Mesendoderm (in vitro differentiated cells): Measurements from ENCODE around the gene YTHDC2.
A peak's percentile ranks its signal among the peaks of the same experiment; 100 is the strongest.

Experiments
- DNase-seq: peaks from one replicate; pipeline ENCODE4 v3.0.0; 2013
- H2AK5ac ChIP-seq: 2 replicates; pipeline ENCODE4 v1.6.1; 2013; ENCODE audit warnings: low read length, inconsistent platforms
- H2BK120ac ChIP-seq: 2 replicates; pipeline ENCODE4 v1.6.1; 2013; ENCODE audit warnings: low read depth, mild to moderate bottlenecking, low read length, moderate library complexity, mixed read lengths
- H2BK15ac ChIP-seq: replicated peaks from 2 replicates; pipeline ENCODE4 v1.6.1; 2013; ENCODE audit warnings: low read depth, mild to moderate bottlenecking, moderate library complexity
- H2BK5ac ChIP-seq: 2 replicates; pipeline ENCODE4 v1.6.1; 2013; ENCODE audit warnings: low read length, inconsistent platforms
- H3K18ac ChIP-seq: 2 replicates; pipeline ENCODE4 v1.6.1; 2013; ENCODE audit warnings: mild to moderate bottlenecking, low read length, mixed read lengths
- H3K23ac ChIP-seq: one replicate; pipeline ENCODE4 v1.6.1; 2013; ENCODE audit warnings: low read length
- H3K27ac ChIP-seq: 2 replicates; pipeline ENCODE4 v1.5.1; 2013; ENCODE audit warnings: low read depth, mild to moderate bottlenecking, inconsistent platforms, low read length, moderate library complexity
- H3K27me3 ChIP-seq: 2 replicates; pipeline ENCODE4 v1.6.1; 2013; ENCODE audit warnings: low read length, control low read depth, mild to moderate bottlenecking, inconsistent platforms; ENCODE audit not compliant: insufficient read depth, poor library complexity
- H3K36me3 ChIP-seq: 2 replicates; pipeline ENCODE4 v1.6.1; 2013; ENCODE audit warnings: low read length, inconsistent platforms; ENCODE audit not compliant: control insufficient read depth, insufficient read depth
- H3K4ac ChIP-seq: one replicate; pipeline ENCODE4 v1.6.1; 2013; ENCODE audit warnings: low read depth, mild to moderate bottlenecking, low read length, moderate library complexity
- H3K4me1 ChIP-seq: 2 replicates; pipeline ENCODE4 v1.6.1; 2013; ENCODE audit warnings: low read depth, low read length, inconsistent platforms; ENCODE audit not compliant: control insufficient read depth
- H3K4me2 ChIP-seq: 2 replicates; pipeline ENCODE4 v1.6.1; 2013; ENCODE audit warnings: low read length
- H3K4me3 ChIP-seq: 2 replicates; pipeline ENCODE4 v1.5.1; 2013; ENCODE audit warnings: mild to moderate bottlenecking, low read length
- H3K56ac ChIP-seq: one replicate; pipeline ENCODE4 v1.6.1; 2013; ENCODE audit warnings: low read length
- H3K79me1 ChIP-seq: 2 replicates; pipeline ENCODE4 v1.6.1; 2013; ENCODE audit warnings: low read length, inconsistent platforms
- H3K79me2 ChIP-seq: 2 replicates; pipeline ENCODE4 v1.6.1; 2013; ENCODE audit warnings: mild to moderate bottlenecking, low read length; ENCODE audit not compliant: control insufficient read depth, insufficient read depth
- H3K9ac ChIP-seq: 2 replicates; pipeline ENCODE4 v1.6.1; 2013; ENCODE audit warnings: low read length, inconsistent platforms
- H4K5ac ChIP-seq: one replicate; pipeline ENCODE4 v1.6.1; 2013; ENCODE audit warnings: low read length
- H4K8ac ChIP-seq: one replicate; pipeline ENCODE4 v1.6.1; 2013; ENCODE audit warnings: low read depth, mild to moderate bottlenecking, control low read depth, low read length, moderate library complexity
- WGBS: extraction: QIAGEN DNeasy Blood & Tissue Kit; methylation state at CpG from one replicate; pipeline ENCODE4 v1.1.7; 2013; ENCODE audit warnings: low lambda C conversion rate, missing lambda C conversion rate; ENCODE audit not compliant: insufficient coverage; ENCODE audit errors: extremely low coverage; 5-methylcytosine and 5-hydroxymethylcytosine counted together

The YTHDC2 gene

GRCh38 chr5:113615708-113616107, 102.2 kb downstream of the YTHDC2 start:
- H3K9ac ChIP-seq = no peak overlapping the region
- H3K79me2 ChIP-seq = no peaks in the 10 kb centered on the region
- no peak overlapping the region for H2BK5ac ChIP-seq
- no peaks in the 10 kb centered on the region for H3K79me1 ChIP-seq
- WGBS = no CpG with 5 or more reads among the region's 2 CpGs
- no peak overlapping the region for H4K5ac ChIP-seq
- no peak overlapping the region for H3K27ac ChIP-seq
- no peak overlapping the region for H3K4me3 ChIP-seq
- no peak overlapping the region for H2BK15ac ChIP-seq
- no peaks in the 10 kb centered on the region for H3K27me3 ChIP-seq
- no peak overlapping the region for H4K8ac ChIP-seq
- no peak overlapping the region for H3K56ac ChIP-seq
- no peak overlapping the region for H3K23ac ChIP-seq
- H3K4ac ChIP-seq = no peak overlapping the region
- no peak overlapping the region for H3K18ac ChIP-seq
- H3K4me1 ChIP-seq = no peaks in the 10 kb centered on the region
- no peak overlapping the region for H3K4me2 ChIP-seq
- H3K36me3 ChIP-seq = no peaks in the 10 kb centered on the region
- no peak overlapping the region for H2BK120ac ChIP-seq
- no peak overlapping the region for H2AK5ac ChIP-seq
- peak; percentile 25 for DNase-seq

DNA sequence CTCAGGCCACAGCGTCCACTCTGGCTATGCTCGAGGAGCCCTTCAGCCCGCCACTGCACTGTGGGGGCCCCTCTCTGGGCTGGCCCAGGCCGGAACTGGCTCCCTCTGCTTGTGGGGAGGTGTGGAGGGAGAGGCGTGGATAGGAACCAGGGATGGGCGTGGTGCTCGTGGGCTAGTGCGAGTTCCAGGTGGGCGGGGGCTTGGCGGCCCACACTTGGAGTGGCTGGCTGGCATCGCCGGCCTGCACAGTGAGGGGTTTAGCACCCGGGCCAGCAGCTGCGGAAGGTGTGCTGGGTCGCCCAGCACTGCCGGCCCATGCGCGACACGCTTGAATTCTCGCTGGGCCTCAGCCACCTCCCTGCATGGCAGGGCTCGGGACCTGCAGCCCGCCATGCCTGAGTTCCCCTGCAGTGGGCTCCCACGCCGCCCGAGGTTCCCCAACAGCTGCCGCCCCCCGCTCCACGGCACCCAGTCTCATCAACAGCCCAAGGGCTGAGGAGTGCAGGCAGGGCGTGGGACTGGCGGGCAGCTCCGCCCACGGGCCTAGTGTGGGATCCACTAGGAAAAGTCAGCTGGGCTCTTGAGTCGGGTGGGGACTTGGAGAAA, 103.8 kb downstream of the YTHDC2 start:
- DNase-seq = no peak
- H4K8ac ChIP-seq = no peak overlapping the region
- H3K23ac ChIP-seq = no peak overlapping the region
- H3K79me2 ChIP-seq = no peaks in the 10 kb centered on the region
- H3K27ac ChIP-seq = no peak overlapping the region
- H3K36me3 ChIP-seq = no peaks in the 10 kb centered on the region
- H3K9ac ChIP-seq = no peak overlapping the region
- no peak overlapping the region for H3K56ac ChIP-seq
- no peak overlapping the region for H3K4ac ChIP-seq
- WGBS = no CpG with 5 or more reads among the region's 33 CpGs
- H2BK15ac ChIP-seq = no peak overlapping the region
- H2AK5ac ChIP-seq = no peak overlapping the region
- no peak overlapping the region for H2BK5ac ChIP-seq
- H2BK120ac ChIP-seq = no peak overlapping the region
- H3K4me3 ChIP-seq = no peak overlapping the region
- H3K4me2 ChIP-seq = no peak overlapping the region
- H3K27me3 ChIP-seq = no peaks in the 10 kb centered on the region
- no peaks in the 10 kb centered on the region for H3K79me1 ChIP-seq
- no peak overlapping the region for H4K5ac ChIP-seq
- H3K4me1 ChIP-seq = no peaks in the 10 kb centered on the region
- H3K18ac ChIP-seq = no peak overlapping the region

- H3K36me3 ChIP-seq = no peaks in the 10 kb centered on the region
- H3K79me2 ChIP-seq = no peaks in the 10 kb centered on the region
- no peak overlapping the region for H3K4me2 ChIP-seq
- H3K27ac ChIP-seq = no peak overlapping the region
- no peak overlapping the region for H3K18ac ChIP-seq
- H3K79me1 ChIP-seq = no peaks in the 10 kb centered on the region
- no peak overlapping the region for H2AK5ac ChIP-seq
- no peak overlapping the region for H3K9ac ChIP-seq
- no peak overlapping the region for H4K8ac ChIP-seq
- H3K4me3 ChIP-seq = no peak overlapping the region
- DNase-seq = no peak
- no peaks in the 10 kb centered on the region for H3K27me3 ChIP-seq
- H3K56ac ChIP-seq = no peak overlapping the region
- no peak overlapping the region for H2BK5ac ChIP-seq
- H3K4ac ChIP-seq = no peak overlapping the region
- no peak overlapping the region for H4K5ac ChIP-seq
- H2BK120ac ChIP-seq = no peak overlapping the region
- no peaks in the 10 kb centered on the region for H3K4me1 ChIP-seq
- no peak overlapping the region for H2BK15ac ChIP-seq
- H3K23ac ChIP-seq = no peak overlapping the region
These were observed 119.5 kb downstream of the YTHDC2 start for GRCh38 chr5:113632996-113633395.

- DNase-seq = no peak
- Histone ChIP-seq H3K36me3 (no peaks in the 10 kb centered on the region), H3K9ac (no peak overlapping the region), H3K27ac (no peak overlapping the region), H3K4ac (no peak overlapping the region), H3K79me2 (no peaks in the 10 kb centered on the region), H4K8ac (no peak overlapping the region), H3K4me3 (no peak overlapping the region), H3K27me3 (no peaks in the 10 kb centered on the region), H3K4me2 (no peak overlapping the region), H3K79me1 (no peaks in the 10 kb centered on the region), H2BK15ac (no peak overlapping the region), H3K18ac (no peak overlapping the region), H2AK5ac (no peak overlapping the region), H3K23ac (no peak overlapping the region), H2BK120ac (no peak overlapping the region), H2BK5ac (no peak overlapping the region), H4K5ac (no peak overlapping the region), H3K56ac (no peak overlapping the region), H3K4me1 (no peaks in the 10 kb centered on the region)
- WGBS = no CpG with 5 or more reads among the region's 3 CpGs
These were observed 121.5 kb downstream of the YTHDC2 start for GRCh38 chr5:113634957-113635356.

- Histone ChIP-seq H3K79me2 (no peaks in the 10 kb centered on the region), H3K4ac (no peak overlapping the region), H3K4me3 (no peak overlapping the region), H2BK15ac (no peak overlapping the region), H3K27ac (no peak overlapping the region), H3K36me3 (no peaks in the 10 kb centered on the region), H3K23ac (no peak overlapping the region), H3K27me3 (no peaks in the 10 kb centered on the region), H3K9ac (no peak overlapping the region), H2AK5ac (no peak overlapping the region), H2BK120ac (no peak overlapping the region), H3K18ac (no peak overlapping the region), H2BK5ac (no peak overlapping the region), H3K56ac (no peak overlapping the region), H4K8ac (no peak overlapping the region), H3K4me2 (no peak overlapping the region), H3K4me1 (no peaks in the 10 kb centered on the region), H3K79me1 (no peaks in the 10 kb centered on the region), H4K5ac (no peak overlapping the region)
- no peak for DNase-seq
These were observed 128.2 kb downstream of the YTHDC2 start for GRCh38 chr5:113641715-113642114.
